Stimulated activated CD8-positive, alpha-beta memory T cell treated with anti-CD3 and anti-CD28 coated beads, Interleukin-2, amount 100 ng/mL, for 1 hour (primary cell): ENCODE data around the gene CPTP.

ENCODE experiments used
- DNase-seq, 2 donors: peaks; one replicate each; pipeline ENCODE4 v3.0.0-alpha.2; 2020; ENCODE audit warnings: low read depth in 2 of 2

The CPTP gene

GRCh38 chr1:1292442-1292779, 32.2 kb upstream of the CPTP start:
- no peak for DNase-seq

GRCh38 chr1:1292851-1293250, 31.8 kb upstream of the CPTP start:
- no peak for DNase-seq

GRCh38 chr1:1293263-1294249, 31.0 kb upstream of the CPTP start:
- no peak for DNase-seq

GRCh38 chr1:1294250-1294890, 30.2 kb upstream of the CPTP start:
- DNase-seq = no peak

- no peak for DNase-seq
Measured at GRCh38 chr1:1295154-1295923, 29.3 kb upstream of the CPTP start.

- no peak for DNase-seq
Measured at GRCh38 chr1:1296070-1297061, 28.2 kb upstream of the CPTP start.

- no peak for DNase-seq
Measured at GRCh38 chr1:1297802-1298424, 26.7 kb upstream of the CPTP start.

- DNase-seq = no peak
Measured at GRCh38 chr1:1298861-1299685, 25.5 kb upstream of the CPTP start.

- DNase-seq = no peak
Measured at GRCh38 chr1:1299686-1300351, 24.8 kb upstream of the CPTP start.

- no peak for DNase-seq
Measured at GRCh38 chr1:1300352-1300739, 24.3 kb upstream of the CPTP start.

GRCh38 chr1:1302006-1302430, 22.6 kb upstream of the CPTP start:
- no peak for DNase-seq

- DNase-seq = no peak
Measured at GRCh38 chr1:1302951-1303509, 21.6 kb upstream of the CPTP start.

- no peak for DNase-seq
Measured at GRCh38 chr1:1303736-1304135, 20.9 kb upstream of the CPTP start.

- DNase-seq = no peak
Measured at GRCh38 chr1:1304331-1305299, 20.0 kb upstream of the CPTP start.

GRCh38 chr1:1305300-1306069, 19.1 kb upstream of the CPTP start:
- DNase-seq = peak; percentile 61 to 62

GRCh38 chr1:1306070-1306660, 18.4 kb upstream of the CPTP start:
- no peak for DNase-seq
